ENCODE results near the gene AP2A2. TPM values are rescaled to one million over a fixed set of nuclear protein-coding genes. Genes with fewer than 3 reads are reported as not detected.

The AP2A2 gene
- total RNA-seq, 1 experiment from 2014 or later = 123 TPM

GRCh38 chr11:897253-898142 is 28.2 kb upstream of the AP2A2 start:
- ATAC-seq = peak; percentile 27
- BruUV-seq (replicated peaks) = no TSS peak
- CTCF ChIA-PET = interaction anchor here (0.7 to 0.9 kb wide), 6 partner anchors 14 to 156 kb away, joined by 3 to 6 read pairs (median 3); partner anchors contain the start of gene CHID1
- in situ Hi-C loops (cut with HindIII; ENCODE audit: low pct_unique_long_range_greater_than_20kb, low sequenced_read_pairs) (no loop called here), intact Hi-C loops (cut with micrococcal nuclease; ENCODE audit: unreplicated experiment) (no loop called here)
- DNase-seq (ENCODE audit: low read depth, low spot score) = no peak
- H3K27ac ChIP-seq (ENCODE audit: low read length) = no peak overlapping the region
- H3K27me3 ChIP-seq (ENCODE audit: control insufficient read depth, insufficient read depth, low read length) = no peaks in the 10 kb centered on the region
- H3K9me3 ChIP-seq (ENCODE audit: control insufficient read depth, insufficient read depth, low read depth, low read length) = no peaks in the 10 kb centered on the region
- POLR2A ChIA-PET = no interaction called here
- H3K36me3 ChIP-seq (ENCODE audit: control insufficient read depth, insufficient read depth, low read length) = peaks cover 10% of the 10 kb centered on the region; the same call in 1 of the 2 replicates
- TF ChIP-seq SIN3A (IDR thresholded peaks at IDR 0.05; ENCODE audit: borderline replicate concordance, insufficient read depth, low read depth, low read length) (no peak), POLR2AphosphoS5 (IDR thresholded peaks at IDR 0.05; ENCODE audit: low read depth, low read length) (peak; percentile 16; the same call in 1 of the 2 replicates), REST (IDR thresholded peaks at IDR 0.05; ENCODE audit: insufficient read depth in 1 of 2, low read depth in 2 of 2, low read length in 1 of 2) (no peak; a peak in 1 of 4 replicates)
- peaks cover 8% of the 10 kb centered on the region for H3K4me1 ChIP-seq (ENCODE audit: control insufficient read depth, insufficient read depth, low read length)
- no peak overlapping the region for H3K4me3 ChIP-seq (ENCODE audit: low read depth in 2 of 2, low read length in 2 of 2)

DNA sequence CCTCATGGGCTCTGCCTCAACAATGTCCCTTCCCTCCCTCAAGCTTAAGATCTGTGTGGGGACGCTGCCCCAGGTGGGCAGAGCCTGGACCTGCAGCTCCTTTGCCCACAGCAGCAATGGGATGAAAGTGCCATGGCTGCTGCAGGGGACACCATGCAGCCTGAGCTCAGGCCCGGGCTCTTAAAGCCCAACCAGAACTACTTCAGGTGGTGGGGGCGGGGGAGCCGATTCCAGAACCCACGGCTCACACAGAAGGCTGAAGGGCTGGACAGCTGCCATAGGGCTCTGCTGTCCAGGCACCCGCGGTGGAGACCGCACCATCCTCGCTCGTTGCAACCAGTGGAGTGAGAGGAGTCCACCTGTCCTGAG is 27.5 kb upstream of the AP2A2 start:
- H3K9me3 ChIP-seq (ENCODE audit: control insufficient read depth, insufficient read depth, low read depth, low read length) = no peaks in the 10 kb centered on the region
- peaks cover 3% of the 10 kb centered on the region; the same call in 1 of the 2 replicates for H3K4me1 ChIP-seq (ENCODE audit: control insufficient read depth, insufficient read depth, low read length)
- no TSS peak for BruUV-seq (replicated peaks)
- no peaks in the 10 kb centered on the region for H3K27me3 ChIP-seq (ENCODE audit: control insufficient read depth, insufficient read depth, low read length)
- H3K36me3 ChIP-seq (ENCODE audit: control insufficient read depth, insufficient read depth, low read length) = peaks cover 10% of the 10 kb centered on the region; the same call in 1 of the 2 replicates
- ChIA-PET POLR2A (interaction anchor here (0.8 kb wide), 1 partner anchor 31 kb away, joined by 4 read pairs; no protein-coding TSS in a partner anchor), CTCF (interaction anchor here (0.7 to 0.9 kb wide), 7 partner anchors 13 to 170 kb away, joined by 3 to 7 read pairs (median 3); partner anchors contain the start of gene CHID1)
- in situ Hi-C loops (cut with HindIII; ENCODE audit: low pct_unique_long_range_greater_than_20kb, low sequenced_read_pairs) (no loop called here), intact Hi-C loops (cut with micrococcal nuclease; ENCODE audit: unreplicated experiment) (no loop called here)
- no peak overlapping the region for H3K4me3 ChIP-seq (ENCODE audit: low read depth in 2 of 2, low read length in 2 of 2)
- H3K27ac ChIP-seq (ENCODE audit: low read length) = no peak overlapping the region
- DNase-seq (ENCODE audit: low read depth, low spot score) (no peak), ATAC-seq (peak; percentile 77)
- TF ChIP-seq, protein P1, sequence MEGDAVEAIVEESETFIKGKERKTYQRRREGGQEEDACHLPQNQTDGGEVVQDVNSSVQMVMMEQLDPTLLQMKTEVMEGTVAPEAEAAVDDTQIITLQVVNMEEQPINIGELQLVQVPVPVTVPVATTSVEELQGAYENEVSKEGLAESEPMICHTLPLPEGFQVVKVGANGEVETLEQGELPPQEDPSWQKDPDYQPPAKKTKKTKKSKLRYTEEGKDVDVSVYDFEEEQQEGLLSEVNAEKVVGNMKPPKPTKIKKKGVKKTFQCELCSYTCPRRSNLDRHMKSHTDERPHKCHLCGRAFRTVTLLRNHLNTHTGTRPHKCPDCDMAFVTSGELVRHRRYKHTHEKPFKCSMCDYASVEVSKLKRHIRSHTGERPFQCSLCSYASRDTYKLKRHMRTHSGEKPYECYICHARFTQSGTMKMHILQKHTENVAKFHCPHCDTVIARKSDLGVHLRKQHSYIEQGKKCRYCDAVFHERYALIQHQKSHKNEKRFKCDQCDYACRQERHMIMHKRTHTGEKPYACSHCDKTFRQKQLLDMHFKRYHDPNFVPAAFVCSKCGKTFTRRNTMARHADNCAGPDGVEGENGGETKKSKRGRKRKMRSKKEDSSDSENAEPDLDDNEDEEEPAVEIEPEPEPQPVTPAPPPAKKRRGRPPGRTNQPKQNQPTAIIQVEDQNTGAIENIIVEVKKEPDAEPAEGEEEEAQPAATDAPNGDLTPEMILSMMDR (IDR thresholded peaks at IDR 0.05) = peak; percentile 79; the same call in 1 of the 2 replicates
- no peak for TF ChIP-seq TCF7L2 (IDR thresholded peaks at IDR 0.05; ENCODE audit: low read depth, low read length)
